Hepatic stellate cell (primary cell): ENCODE data around the gene SLC1A6.
"Not testable (repeated sequence)": the region's sequence is repeated elsewhere in the genome, so short reads cannot be mapped to it uniquely, and the experiment has no call there.

Source experiments
- DNase-seq: peaks from one replicate; pipeline ENCODE4 v3.0.0; 2011; ENCODE audit warnings: low spot score

SLC1A6 gene

DNA sequence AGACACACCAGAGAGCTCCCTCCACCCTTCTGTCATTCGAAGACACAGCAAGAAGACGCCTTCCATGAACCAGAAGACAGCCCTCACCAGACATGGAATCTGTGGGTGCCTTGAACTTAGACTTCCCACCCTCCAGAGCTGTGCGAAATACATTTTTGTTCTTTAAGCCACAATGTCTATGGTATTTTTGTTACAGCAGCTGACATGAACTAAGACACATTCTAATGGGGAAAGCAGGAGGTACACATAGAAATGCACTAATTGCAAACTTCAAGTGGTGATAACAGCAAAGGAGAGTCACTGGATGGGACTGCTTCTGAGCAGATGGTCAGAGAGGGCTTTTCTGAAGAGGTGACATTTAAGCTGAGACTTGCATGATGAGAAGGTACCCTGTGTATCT lies 22.2 kb downstream of the SLC1A6 start:
- DNase-seq, result no peak

DNA sequence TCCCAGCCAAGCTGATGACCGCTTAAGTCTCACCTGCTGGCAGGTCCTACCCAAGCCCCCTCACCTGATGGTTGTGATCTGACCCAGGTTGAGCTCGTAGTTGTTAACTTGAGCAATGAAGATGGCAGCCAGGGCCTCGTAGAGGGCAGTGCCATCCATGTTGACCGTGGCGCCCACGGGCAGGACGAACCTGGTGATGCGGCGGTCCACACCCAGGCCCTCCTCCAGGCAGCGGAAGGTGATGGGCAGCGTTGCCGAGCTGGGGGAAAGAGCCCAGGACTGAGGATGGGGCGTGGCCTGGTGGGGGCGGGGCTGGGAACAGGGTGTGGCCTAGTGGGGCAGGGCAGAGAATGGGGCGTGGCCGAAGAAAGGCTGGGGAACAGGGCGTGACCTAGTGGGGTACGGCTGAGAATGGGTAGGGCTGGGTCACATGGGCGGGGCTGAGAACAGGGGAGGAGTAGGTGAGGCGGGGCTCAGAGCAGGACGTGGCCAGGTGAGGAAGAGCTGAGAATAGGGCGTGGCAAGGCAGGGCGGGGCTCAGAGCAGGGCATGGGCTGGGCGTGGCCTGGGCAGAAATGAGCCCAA lies 25.5 kb downstream of the SLC1A6 start:
- no peak for DNase-seq

DNA sequence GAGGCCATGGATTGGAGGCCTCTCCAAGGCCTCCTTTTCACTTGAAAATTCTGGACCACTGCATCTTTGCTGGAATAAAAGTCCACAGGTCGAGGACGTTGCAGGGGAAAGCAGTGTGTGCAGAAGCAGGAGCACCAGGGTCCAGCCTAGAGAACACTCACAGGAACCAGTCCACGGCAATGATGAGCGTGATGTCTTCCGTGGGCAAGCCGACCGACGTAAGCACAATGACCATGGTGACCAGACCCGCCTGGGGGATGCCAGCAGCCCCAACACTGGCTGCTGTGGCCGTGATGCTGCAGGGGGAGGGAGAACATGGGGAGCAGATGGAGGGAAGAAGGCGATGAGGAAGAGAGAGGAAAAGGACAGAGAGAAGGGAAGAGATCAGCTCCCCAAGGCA lies 26.9 kb downstream of the SLC1A6 start:
- no peak for DNase-seq

DNA sequence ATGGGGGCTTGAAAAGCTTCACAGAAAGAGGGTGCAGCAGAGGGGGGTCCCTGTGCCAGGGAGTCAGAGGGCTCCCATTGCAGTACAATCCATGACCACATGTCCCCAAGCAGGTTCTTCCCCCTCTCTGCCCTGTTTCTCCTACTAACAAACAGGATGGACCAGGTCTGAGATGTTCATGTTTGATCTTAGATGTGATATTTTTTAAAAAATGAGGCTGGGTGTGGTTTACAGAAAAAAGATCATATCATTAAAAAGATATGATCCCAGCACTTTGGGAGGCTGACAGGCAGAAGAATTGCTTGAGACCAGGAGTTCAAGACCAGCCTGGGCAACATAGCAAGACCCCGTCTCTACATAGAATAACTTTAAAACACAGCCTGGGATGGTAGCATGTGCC lies 29.2 kb downstream of the SLC1A6 start:
- DNase-seq, result no peak

DNA sequence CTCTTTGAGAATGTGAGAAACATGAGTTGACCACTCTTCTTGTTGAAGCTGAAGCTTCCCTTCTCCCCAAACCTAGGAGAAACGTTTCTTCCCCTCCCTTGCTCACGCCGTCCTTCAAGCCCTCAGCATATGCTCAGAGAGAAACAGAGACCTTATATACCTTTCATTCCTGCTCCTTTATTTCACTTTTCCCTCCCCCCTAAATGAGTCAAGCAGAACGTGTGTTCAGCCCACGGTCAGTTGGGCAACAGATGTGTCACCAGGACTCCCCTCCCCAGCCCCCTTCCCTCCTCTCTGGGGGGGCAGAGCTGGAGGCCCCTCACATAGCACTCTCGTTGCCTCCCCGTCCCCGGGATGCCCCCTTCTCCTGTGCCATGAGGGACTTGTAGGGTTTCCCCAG lies 29.8 kb downstream of the SLC1A6 start:
- DNase-seq, result no peak

DNA sequence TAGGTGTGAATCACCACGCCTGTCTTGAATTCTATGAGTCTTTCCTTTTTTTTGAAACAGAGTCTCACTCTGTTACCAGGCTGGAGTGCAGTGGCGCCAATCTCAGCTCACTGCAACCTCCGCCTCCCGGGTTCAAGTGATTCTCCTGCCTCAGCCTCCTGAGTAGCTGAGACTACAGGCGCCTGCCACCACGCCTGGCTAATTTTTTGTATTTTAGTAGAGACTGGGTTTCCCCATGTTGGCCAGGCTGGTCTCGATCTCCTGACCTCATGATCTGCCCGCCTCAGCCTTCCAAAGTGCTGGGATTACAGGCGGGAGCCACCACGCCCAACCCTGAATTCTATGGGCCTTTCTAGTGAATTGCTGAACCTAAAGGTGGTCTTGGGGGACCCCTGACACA lies 30.3 kb downstream of the SLC1A6 start:
- DNase-seq, result not testable (repeated sequence)

DNA sequence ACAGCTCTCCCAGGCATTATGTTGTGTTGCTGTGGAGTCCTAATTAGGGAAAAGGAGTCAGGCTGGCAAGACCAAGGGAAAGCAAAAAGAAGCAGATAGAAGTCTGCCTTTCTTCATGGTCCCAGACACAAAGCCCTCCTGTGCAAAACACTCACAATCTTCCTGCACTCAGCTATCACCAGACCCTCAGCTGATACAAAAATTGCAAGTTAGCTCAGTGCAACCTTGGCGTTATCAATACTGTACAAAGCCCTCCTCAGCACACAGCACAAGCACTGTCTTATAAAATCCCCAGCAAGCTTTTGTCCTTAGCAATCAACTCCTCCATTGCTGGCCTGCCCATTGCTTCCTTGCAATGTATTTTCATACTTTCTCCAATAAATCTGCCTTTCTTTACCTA lies 35.2 kb downstream of the SLC1A6 start:
- no peak for DNase-seq

DNA sequence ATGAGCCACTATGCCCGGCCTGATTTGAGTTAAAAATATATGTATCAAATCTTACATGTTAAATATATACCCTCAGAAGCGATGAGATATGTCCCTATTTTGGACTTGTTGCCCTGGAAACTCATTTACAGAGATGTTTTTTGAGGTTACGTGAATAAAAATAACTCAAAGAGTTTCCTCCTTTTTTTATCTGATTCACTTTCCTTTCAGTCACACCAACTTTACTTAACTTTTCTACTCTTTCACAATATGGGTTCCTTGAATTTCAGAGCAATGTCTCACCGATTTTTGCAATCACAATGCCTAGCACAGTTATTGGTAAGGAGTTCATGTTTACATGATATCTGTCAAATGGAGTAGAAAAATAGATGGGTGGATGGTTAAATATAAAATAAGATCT lies 36.1 kb downstream of the SLC1A6 start:
- DNase-seq, result peak; percentile 18

DNA sequence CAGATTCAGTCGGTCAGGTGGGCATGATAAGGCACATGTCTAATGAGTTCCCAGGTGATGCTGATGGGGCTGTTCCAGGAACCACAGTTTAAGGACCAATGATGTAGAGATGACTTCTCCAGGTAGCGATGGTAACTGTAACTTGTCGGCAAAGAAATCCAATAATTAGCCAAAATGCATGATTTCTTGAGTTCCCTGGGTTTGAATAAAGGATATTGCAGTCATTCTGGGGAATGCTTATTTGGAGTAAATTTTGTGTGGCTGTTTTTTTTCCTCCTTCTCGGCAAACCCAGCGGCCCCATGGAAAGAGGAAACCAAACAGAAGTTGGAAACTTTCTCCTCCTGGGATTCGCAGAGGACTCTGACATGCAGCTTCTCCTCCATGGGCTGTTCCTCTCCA lies 38.5 kb downstream of the SLC1A6 start, which contains the start of gene OR7C2:
TSS of gene OR7C2 (plus strand) at position 301 of the 400 bp plus-strand sequence. CDS start at position 301, 0 bp downstream.
- no peak for DNase-seq

DNA sequence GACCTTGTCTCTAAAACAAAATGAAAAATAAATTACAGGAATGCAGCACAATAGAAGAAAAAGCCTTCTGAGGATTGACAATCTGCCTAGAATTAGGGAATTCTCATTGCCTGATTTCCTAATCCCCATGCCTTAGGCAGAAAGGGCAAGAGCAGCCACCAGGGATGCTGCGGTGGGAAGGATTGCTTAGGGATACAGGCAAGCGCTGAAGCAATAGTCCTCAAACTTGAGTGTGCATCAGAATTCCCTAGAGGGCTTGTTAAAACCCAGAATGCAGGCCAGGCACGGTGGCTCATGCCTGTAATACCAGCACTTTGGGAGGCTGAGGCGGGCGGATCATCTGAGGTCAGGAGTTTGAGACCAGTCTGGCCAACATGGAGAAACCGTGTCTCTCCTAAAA lies 39.4 kb downstream of the SLC1A6 start:
- no peak for DNase-seq

DNA sequence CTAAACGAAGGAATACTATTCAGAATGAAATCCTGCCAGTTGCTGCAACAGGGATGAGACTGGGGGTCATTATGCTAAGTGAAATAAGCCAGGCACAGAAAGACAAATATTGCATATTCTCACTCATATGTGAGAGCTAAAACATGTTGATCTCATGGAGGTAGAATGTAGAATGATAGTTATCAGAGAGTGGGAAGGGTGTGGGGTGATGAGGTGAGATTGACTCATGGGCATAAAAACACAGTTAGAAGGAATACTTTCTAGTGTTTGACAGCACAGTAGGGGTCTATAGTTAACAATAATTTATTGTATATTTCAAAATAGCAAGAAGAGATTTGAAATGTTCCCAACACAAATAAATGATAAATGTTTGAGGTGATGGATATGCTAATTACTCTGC lies 46.2 kb downstream of the SLC1A6 start:
- DNase-seq, result no peak

DNA sequence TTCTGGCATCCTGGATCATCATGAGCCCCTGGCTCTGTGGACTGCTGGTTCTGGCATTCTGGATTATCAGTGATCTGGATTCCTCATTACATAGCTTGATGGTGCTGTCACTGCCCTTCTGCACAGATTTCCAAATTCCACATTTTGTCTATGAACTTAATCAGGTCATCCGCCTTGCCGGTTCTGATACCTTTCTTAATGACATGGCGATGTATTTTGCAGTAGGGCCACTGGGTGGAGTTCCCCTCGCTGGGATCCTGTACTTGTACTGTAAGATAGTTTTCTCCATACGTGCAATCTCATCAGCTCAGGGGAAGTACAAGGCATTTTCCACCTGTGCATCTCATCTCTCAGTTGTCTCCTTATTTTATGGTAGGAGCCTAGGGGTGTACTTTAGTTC lies 62.8 kb downstream of the SLC1A6 start:
- no peak for DNase-seq

DNA sequence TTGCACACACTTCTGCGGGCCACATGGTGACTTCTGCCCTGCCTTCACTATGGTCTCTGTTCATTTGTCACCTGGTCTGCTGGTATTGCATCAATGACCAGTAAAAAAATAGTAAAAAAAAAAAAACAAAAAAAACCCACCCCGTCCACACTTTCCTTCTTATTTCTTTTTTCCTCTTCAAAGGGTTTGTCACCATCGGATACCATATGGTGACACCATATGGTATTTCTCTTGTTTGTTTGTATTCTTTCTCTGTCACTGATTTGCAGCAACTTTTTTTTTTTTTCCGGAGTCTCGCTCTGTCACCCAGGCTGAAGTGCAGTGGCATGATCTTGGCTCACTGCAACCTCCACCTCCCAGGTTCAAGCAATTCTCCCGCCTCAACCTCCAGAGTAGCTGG lies 64.5 kb downstream of the SLC1A6 start:
- DNase-seq, result no peak

DNA sequence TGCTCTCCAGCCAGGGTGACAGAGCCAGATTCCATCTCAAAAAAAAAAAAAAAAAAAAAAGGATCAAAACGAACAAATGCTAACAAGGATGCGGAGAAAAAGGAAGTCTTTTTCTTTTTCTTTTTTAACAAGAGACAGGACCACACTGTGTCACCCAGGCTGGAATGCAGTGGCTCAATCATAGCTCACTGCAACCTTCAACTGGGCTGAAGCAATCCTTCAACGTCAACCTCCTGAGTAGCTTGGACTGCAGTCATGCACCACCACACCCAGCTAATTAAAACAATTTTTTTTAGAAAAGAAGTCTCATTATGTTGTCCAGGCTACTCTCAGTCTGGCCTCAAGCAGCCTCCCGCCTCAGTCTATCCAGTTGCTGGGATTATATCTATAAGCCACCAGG lies 73.0 kb downstream of the SLC1A6 start:
- DNase-seq, result no peak

DNA sequence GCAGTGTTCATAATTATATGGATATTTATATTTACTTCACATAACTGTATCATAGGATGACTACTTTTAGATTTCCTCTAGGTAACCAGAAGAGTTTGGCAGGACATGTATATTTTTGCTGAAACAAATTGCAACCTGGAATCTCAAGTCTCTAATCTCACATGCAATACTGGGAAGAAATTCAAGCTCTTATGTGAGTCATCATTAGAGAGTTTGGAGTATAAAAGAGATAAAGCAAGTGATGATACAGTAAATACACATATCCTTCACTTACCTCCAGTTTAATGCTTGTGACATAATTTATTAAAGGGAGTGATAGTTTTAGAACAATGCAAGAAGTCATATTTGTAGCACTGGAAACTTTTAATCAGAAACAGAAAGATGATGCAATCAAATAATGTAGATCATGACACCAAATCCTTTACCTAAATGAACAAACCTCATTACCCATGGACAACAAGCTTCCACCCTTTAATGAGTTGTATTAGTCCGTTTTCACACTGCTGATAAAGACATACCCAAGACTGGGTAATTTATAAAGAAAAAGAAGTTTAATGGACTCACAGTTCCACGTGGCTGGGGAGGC lies 77.9 kb downstream of the SLC1A6 start:
- no peak for DNase-seq
